NAMALWA (cell line): ENCODE results near the gene KCNAB2.
A peak's percentile ranks its signal among the peaks of the same experiment; 100 is the strongest.
"Not testable (repeated sequence)": the region's sequence is repeated elsewhere in the genome, so short reads cannot be mapped to it uniquely, and the experiment has no call there.

Experiments
- DNase-seq: peaks from one replicate; pipeline ENCODE4 v3.0.0-alpha.2; 2015; ENCODE audit warnings: low spot score

Gene KCNAB2

DNA sequence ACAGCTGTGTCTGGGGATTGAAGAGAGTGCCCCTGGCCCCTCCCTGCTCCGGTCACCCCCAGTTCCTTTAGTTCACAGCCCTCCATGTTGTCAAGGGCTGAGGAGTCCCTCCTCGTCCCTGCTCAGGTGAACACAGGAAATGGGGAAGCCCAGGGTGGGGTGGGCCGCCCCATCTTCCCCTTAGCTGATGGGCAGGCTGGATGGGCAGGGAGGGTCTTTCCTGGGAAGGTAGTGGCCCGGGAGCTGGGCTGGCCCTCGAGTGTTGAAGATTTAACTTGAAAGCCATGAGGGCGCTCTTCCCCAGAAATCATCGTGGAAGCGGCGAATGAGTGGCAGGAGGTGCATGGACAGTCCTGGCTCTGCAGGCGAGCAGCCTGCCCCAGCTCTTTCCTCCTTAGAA is 35.1 kb upstream of the KCNAB2 start:
- DNase-seq, result no peak

DNA sequence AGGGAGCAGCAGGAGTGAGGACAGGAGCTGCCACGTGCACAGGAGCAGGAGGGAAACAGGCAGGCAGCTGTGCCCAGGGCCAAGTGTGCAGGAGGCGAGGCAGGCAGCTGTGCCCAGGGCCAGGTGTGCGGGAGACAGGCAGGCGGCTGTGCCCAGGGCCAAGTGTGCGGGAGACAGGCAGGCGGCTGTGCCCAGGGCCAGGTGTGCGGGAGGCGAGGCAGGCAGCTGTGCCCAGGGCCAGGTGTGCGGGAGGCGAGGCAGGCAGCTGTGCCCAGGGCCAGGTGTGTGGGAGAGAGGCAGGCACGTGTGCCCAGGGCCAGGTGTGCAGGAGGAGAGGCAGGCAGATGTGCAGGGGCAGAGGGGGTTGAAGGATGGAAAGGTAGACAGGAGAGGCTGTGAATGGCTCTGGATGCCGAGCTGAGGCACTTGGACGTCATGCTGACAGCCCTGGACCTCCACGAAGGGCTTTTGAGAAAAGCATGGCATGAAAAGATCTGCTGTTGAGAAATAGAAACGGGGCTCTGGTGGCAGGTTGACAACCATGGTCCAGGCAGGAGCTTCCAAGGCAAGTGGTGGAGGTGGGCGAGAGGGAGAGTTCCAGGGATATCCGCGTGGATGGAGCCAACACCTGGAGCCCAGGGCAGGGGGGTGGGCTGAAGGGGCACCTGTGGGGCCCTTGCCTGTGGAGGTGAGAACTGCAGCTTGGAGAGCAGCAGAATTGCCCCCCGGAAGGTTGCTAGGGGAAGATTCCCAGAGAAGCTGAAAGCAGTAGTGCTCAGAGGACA is 34.3 kb upstream of the KCNAB2 start:
- no peak for DNase-seq

DNA sequence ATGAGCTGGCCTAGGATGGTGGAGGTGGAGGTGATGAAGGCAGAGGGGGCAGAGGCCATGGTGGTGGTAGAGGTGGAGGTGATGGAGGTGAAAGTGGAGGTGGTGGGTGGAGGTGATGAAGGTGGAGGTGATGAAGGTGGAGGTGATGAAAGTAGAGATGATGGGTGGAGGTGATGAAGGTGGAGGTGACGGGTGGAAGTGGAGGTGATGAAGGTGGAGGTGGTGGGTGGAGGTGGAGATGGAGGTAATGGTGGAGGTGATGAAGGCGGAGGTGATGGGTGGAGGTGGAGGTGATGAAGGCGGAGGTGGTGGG is 33.8 kb upstream of the KCNAB2 start:
- DNase-seq, result no peak

DNA sequence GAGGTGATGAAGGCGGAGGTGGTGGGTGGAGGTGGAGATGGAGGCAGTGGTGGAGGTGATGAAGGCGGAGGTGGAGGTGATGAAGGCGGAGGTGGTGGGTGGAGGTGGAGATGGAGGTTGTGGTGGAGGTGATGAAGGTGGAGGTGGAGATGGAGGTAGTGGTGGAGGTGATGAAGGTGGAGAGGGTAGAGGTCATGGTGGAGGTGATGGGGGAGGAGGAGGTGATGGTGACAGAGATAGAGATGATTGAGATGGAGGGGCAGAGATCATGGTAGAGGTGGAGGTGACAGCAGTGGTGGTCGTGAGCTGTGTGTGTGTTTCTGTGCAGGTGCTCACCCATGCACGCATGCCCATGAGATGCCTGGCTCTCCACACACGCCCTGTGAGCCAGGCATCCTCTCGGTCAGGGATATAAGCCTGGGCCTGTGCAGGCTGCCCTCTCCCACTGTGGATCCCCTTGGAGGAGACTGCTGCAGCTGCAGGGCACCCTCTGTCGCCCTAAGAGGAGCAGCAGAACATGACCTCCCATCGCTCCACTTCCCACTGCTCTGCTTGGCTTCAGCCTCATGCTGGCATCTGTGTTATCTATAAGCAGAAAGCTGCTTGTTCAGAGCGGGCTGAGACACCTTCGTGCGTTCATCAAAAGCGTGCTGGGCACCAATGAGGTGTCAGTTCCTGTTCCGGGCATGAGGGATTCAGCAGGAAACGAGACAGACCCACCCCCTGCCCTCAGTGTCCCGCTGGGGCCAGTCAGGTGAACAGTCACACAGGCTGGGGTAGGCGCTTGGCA is 33.0 kb upstream of the KCNAB2 start:
- no peak for DNase-seq

DNA sequence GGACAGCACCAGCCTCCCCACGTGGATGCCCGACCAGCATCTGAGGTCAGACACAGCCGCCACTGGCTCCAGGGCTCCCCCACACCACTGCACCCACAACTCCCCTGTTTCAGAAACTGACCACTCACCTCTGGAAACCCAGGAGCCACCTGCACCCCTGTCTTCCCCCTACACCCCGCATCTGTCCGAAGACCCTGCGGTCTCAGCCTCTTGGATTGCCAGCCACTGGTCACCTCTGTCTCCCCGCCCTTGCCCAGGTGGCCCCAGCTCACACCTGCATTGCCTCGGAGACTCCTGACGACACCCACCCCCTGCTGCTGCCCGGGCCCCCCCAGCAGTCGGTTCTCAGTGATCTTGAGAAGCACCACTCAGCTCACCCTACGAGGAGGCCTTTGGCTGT is 32.2 kb upstream of the KCNAB2 start:
- no peak for DNase-seq

DNA sequence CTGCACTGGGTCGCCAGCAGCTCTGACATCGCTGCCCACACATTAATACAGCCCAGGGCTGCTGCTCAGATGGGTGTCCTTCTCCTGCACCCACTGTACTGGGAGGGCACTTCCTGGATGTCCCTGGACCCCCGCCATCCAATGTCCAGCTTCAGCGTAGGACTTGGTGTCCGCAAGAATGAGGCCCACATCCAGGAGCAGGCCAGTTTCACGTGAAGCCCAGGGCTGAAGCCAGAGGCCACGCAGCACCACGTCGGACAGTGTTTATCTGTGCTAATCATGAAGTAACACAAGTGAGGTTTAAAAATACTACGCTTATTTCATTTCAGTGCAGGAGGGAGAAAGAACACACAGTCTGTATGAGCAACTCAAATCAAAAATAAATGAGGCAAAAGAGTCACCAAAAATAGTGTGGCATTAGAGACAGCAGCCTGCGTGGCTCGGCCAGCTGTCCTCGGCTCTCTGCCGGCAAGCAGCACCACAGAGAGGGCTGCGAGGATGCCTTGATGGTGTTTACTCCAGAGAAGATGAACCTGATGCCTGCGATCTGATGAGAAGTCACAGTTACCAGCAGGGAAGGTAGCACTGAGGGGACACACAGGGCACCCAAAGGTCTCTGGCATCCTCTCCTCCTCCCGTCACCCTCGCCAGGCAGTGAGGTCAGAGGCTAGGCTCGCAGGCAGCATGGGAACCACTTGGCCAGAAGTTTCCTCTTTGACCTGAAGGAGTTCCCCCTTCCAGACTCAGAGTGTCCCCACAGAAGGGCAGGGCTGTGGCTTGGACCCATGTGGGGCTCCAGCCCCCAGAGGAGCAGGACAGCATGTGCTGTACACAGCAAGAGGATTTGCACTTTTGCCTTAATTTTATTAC is 31.3 kb upstream of the KCNAB2 start:
- DNase-seq, result no peak

DNA sequence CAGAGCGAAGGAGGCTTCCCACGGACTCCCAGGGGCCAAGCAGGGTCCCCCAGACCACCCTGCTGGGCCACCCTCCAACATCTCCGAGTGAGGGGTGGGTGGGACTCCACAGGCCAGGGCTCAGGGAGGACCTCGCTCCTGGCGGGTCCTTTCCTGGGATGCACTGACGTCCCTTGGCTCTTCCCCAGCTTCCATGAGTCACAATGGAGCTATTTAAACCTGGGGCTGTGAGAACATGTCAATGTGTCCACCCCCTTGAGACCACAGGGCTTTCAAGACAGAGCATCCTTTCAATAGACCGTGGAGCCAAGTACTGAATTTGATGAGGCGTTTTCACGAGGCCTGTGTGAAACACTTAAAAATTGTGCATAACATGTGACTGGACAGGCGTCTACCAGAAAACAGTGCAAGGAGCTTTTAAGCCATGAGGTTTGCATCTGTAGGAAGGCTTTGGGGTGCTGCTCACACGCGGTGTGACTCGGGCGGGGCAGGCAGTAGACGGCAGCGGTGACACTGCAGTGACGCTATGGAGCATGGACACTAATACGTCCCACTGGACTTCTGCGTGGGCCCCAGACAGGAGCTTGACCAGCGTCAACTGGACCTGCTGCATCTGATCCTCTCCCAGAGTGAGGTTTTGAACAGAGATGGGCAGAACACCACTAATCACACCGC is 29.4 kb upstream of the KCNAB2 start:
- DNase-seq, result no peak

DNA sequence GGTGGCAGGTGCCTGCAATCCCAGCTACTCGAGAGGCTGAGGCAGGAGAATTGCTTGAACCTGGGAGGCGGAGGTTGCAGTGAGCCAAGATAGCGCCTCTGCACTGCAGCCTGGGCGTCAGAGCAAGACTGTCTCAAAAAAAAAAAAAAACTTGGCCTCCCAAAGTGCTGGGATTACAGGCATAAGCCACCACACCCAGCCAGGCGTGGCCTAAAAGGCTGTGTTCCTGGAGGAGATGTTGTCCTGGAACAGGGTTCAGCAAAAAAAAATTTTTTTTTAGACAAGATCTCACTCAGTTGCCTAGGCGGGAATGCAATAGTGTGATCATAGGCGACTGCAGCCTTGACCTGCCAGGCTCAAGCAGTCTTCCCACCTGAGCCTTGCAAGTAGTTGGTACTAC is 28.0 kb upstream of the KCNAB2 start:
- DNase-seq, result not testable (repeated sequence)

DNA sequence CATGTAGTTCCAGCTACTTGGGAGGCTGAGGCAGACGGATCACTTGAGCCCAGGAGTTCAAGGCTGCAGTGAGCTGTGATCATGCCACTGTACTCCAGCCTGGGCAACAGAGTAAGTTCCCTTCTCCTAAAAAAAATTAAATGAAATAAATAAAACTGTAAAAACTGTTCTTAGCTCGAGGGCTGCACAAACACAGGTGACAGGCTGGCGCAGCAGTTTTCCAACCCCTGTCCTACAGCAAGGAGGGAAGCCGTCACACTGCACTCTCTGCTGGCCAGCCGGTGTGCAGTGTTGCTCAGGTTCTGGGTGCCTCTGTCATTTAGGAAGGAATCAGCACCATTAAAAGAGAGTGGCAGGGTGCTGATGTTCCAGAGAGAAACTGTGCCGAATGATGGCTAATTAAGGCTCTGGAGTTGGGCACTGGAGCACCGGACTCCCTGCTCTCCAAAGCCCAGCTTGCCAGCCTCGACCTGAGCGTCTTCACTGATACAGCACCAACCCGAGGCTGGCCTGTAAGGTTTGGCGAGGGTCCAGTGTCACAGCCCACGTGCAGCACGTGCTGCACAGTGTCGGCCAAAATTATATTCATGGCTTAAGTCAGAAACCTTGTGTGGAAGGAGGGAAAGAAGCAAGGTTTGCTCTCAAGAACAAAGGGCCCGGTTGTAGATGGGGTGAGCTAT is 26.4 kb upstream of the KCNAB2 start:
- DNase-seq, result no peak

DNA sequence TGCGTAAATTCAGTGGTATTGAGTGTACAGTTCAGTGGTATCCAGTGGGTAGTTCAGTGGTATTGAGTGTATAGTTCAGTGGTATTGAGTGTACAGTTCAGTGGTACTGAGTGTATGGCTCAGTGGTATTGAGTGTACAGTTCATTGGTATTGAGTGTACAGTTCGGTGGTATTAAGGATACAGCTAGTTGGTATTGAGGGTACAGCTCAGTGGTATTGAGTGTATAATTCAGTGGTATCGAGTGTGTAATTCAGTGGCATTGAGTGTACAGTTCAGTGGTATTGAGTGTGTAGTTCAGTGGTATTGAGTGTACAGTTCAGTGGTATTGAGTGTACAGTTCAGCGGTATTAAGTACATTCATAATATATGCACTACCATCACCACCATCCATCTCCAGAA is 23.5 kb upstream of the KCNAB2 start:
- DNase-seq, result no peak

DNA sequence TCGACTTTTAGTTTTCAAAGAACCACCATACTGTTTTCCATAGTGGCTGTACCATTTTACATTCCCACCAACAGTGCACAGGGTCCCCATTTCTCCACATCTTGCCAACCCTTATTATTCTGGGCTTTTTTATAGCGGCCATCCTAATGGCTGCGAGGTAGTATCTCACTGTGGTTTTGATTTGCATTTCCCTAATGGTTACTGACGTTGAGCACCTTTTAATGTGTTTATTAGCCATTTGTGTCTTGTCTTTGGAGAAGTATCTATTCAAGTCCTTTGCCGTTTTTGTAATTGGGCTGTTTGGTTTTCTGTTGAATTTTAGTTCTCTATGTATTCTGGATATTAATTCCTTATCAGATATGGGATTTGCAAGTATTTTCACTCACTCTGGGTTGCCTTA is 22.3 kb upstream of the KCNAB2 start:
- no peak for DNase-seq

DNA sequence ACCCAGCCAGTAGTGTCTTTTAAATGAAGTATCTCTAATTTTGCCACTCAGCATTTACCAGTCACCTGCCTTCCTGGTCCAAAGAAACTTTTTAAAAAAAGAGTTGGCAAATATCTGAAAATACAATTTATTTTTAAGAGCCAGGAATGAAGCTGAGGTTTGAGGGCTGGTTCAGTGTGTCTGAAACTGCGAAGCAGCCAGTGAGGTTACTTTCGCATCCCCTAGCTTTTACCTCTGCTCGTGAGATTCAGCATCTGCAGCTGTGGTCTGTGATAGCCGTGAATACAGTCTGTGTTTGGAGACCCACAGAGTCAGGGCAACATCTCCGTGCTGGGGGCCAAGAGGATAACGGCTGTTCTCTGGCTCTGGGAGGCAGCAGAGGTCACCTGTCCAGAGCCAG is 21.3 kb upstream of the KCNAB2 start:
- DNase-seq, result peak; percentile 41

DNA sequence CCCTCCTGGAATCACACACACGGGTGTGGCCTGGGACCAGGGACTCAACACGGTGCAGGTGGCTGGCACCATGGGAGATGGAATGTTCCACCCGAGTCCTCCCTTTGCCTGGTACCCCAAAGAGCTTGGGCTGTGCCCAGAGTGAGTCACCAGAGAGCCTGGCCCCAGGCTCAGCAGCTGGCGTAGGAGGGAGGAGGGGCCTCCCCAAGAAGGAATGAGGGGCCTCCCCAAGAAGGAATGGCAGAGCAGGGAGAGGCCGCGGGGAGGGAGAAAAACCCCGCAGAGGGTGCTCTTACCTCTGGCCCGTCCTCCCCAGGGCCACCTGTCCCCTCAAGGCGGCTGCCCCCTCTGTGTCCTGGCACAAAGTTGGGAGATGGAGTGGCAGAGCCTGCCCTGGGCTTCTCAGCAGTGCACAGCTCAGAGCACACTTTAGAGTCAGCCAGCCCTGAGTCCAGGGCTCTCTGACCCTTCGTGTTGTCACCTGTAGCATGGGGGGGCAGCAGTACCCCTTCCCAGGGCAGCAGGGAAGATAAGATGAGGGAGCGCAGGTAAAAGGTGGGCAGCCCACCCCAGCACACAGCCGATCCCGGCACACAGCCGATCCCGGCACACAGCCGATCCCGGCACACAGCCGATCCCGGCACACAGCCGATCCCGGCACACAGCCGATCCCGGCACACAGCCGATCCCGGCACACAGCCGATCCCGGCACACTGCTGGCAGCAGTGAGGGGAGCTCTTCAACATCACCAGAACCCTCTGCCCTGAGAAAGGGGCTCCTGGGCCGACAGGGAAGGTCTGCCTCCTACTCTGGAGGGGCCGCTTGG is 20.2 kb upstream of the KCNAB2 start:
- no peak for DNase-seq

DNA sequence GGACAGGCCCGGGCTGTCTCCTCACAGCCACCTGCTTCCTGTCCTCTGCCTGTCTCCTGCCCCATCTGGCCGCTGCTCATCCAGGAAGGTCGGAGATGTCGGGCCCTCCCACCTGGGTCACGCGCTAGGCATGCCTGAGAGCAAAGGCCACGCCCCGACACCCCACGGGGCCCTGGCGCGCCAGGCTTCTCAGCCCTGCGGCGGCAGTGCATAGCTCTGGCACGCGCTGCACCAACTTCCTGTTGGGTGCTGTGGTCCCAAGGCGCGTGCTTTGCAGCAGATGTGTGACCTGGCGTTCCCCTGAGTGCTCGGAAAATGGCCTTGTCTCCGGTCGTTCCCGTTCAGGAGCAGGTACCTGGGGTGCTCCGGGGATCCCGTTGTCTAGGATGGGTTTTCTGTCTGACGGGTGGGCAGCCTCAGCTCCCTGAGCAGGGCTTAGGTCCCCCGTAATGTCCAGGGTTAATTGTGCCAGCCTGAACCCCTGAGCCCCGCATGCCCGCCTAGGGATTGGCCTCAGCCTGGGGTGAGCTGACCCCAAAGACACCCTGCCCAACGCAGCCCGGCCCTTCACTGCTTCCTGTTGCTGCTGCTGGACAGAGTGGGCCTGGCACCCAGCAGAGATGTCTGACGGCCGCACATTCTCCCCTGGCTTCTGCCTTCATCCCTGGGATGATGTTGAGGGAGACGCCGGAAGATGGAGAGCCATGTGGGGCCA is 19.4 kb upstream of the KCNAB2 start:
- peak; percentile 98 for DNase-seq

DNA sequence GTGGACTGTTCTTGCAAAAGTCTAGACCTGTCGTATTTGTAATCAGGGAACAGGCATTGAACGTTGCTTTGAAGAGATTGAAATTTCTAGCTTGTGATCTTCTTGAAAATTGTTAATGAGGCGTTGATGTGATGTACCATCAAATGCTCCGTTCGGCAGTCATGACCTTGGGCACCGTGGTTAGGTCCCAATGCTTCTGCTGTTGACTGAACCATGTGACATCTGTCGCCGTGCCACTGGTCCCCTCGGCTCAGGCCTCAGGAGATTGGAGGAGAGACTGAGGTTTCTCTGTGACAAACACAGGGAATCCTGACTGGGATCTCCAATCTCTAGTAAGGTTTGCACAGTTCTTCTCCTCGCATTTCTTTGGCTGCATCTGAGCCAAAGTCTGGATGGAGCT is 18.1 kb upstream of the KCNAB2 start:
- peak; percentile 55 for DNase-seq

DNA sequence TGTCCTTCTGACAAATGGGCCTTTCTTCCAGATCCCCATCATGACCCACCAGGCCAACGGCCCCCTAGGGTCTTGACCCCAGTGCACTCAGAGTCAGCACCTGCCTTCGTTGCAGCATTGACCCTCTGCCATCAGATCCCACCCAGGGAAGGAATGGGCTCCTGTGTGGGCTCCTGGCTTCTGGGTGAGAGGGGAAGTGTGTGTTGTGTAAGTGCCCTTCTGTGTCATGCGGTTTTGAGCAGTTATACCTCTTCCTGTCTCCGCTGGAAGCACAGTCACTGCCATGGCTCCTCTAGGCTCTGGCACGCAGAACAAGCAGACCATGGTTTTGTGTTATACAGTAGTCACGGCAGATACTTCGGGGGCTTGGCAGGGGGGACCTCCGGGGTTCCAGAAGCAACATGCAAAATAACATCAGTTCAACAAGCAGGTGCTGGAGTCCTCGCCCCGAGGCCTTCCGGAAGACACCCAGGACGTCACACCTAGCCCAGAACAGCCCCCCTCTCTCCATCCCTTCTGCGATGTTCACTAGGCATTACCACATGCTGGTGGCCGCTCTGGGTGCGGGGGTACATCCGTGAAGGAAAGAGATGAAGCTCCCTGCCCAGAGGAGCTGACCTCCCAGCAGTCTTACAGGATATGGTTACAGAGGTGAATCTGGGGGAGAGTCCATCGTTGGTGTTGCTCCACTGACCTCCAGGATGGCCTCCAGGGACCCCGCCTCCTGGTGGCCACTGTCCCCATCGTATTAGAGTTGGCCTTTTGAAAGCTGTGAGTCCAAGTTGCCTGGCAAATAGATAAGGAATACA is 17.4 kb upstream of the KCNAB2 start:
- peak; percentile 68 for DNase-seq

DNA sequence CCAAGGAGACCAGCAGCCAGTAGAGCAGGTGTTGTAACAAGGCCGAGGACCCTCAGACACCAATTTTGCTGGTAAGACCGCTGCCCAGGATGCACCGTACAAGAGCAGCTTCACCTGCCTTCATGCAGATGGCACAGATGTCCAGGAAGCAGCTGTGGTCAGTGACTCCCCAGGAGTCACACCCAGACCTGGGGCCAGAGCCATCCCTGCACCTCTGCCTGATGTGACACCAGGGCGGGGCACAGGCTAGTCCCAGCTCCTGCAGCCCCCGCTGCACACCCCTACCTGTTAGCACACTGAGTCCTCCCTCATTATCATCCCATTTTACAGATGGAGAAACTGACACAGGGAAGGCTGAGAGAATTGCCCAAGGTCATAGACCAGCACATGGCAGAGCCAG is 16.3 kb upstream of the KCNAB2 start:
- DNase-seq, result no peak

DNA sequence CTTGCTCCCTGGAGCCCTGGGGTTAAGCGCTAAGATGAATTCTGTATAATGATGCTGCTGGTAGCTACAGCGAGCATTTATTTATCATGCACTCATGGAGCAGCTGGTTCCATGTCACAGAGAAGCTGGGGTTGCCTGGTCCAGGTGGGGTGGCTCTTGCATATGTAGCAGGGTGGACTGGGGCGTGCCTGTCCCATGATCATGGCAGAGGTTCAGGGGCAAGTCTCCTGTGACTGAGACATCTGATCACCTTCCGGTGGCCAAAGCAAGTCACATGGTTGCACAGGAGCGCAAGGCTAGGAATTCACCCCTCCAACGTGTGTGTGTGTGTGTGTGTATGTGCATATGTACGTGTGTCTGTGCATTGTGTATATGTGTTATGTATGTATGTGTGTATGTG is 15.6 kb upstream of the KCNAB2 start:
- no peak for DNase-seq

DNA sequence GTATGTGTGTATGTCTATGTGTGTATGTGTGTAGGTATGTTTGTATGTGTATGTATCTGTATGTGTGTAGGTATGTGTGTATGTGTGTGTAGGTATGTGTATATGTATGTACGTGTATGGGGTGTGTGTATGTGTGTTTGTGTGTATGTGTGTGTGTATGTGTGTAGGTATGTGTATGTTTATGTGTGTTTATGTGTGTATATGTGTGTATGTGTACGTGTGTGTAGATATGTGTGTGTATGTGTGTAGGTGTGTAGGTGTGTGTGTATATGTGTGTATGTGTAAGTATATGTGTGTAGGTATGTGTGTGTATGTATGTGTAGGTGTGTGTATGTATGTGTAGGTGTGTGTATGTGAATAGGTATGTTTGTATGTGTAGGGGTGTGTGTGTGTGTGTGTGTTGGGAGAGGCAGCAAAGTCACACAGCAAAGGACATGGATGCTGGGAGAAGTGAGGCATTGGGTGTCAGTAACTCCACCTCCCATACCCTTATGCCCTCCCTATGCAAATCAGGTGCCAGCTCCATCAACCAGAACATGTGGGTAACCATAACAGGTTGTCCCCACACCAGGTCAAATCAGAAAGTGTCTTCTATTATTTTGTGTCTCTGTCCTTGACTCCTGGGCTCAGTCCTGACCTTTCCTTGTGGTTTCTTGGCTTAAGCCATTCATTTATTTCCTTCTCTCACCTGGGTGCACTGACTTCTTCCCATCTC is 15.0 kb upstream of the KCNAB2 start:
- DNase-seq, result peak; percentile 50
